HEK293 (cell line): ENCODE measurements around the gene MTHFD1.

Source experiments
- CTCF ChIA-PET: fragments of 350-600 bp; formaldehyde crosslinking; extraction: SDS; loops from one replicate; lab custom pipeline; 2021; ENCODE audit warnings: antibody characterized with exemption; lab: Yijun Ruan, JAX
- POLR2A ChIA-PET: fragments of 300-600 bp; formaldehyde crosslinking; extraction: SDS; loops from one replicate; lab custom pipeline; 2020; ENCODE audit warnings: antibody characterized with exemption, inconsistent platforms; lab: Yijun Ruan, JAX
- H3K27ac ChIP-seq: fragments of 200-500 bp; sonication (Bioruptor generic); 2 replicates; pipeline ENCODE4 v1.5.1; 2014; ENCODE audit warnings: low read depth, low read length, control low read depth, inconsistent platforms; ENCODE audit errors: extremely low read depth
- H3K36me3 ChIP-seq, 2 experiments: fragments of 200-500 bp in 1 of 2; sonication (Bioruptor generic) in 1 of 2; 1 replicate in 1 of 2; 2 replicates in 1 of 2; pipeline ENCODE4 v1.5.1; 2014 to 2017; ENCODE audit warnings: inconsistent platforms in 2 of 2, low read length in 2 of 2; ENCODE audit not compliant: control insufficient read depth in 2 of 2, insufficient read depth in 1 of 2
- H3K4me1 ChIP-seq: fragments of 200-500 bp; sonication (Bioruptor generic); 2 replicates; pipeline ENCODE4 v1.5.1; 2014; ENCODE audit warnings: mild to moderate bottlenecking, low read length, inconsistent platforms; ENCODE audit not compliant: control insufficient read depth, insufficient read depth
- H3K4me3 ChIP-seq: 2 replicates; pipeline ENCODE4 v1.5.1; 2011; ENCODE audit warnings: low read depth, mild to moderate bottlenecking, control low read depth, low read length, moderate library complexity
- H3K9me3 ChIP-seq: fragments of 200-500 bp; sonication (Bioruptor generic); 2 replicates; pipeline ENCODE4 v1.5.1; 2014; ENCODE audit warnings: low read depth, low read length, inconsistent platforms; ENCODE audit not compliant: control insufficient read depth, insufficient read depth
- CTCF ChIP-seq: fragments of 450-650 bp; formaldehyde crosslinking; IDR thresholded peaks from 2 replicates; pipeline ENCODE4 v1.5.1; 2016; ENCODE audit warnings: missing biosample characterization, missing genetic modification characterization
- PRDM1 ChIP-seq: fragments of 450-650 bp; formaldehyde crosslinking; IDR thresholded peaks from 2 replicates; pipeline ENCODE4; 2016; ENCODE audit warnings: missing biosample characterization, missing genetic modification characterization
- TRIM28 ChIP-seq: IDR thresholded peaks from 2 replicates; pipeline ENCODE4 v1.6.1; 2011; ENCODE audit warnings: low read length, control low read depth, borderline replicate concordance
- ZBTB44 ChIP-seq: fragments of 450-650 bp; IDR thresholded peaks from 2 replicates; pipeline ENCODE4 v1.5.1; 2018; ENCODE audit warnings: missing biosample characterization, mild to moderate bottlenecking, missing genetic modification characterization
- ZNF335 ChIP-seq: fragments of 450-650 bp; formaldehyde crosslinking; conservative IDR thresholded peaks from 2 replicates; pipeline ENCODE4 v1.5.1; 2016; ENCODE audit warnings: missing biosample characterization, missing genetic modification characterization
- ZNF473 ChIP-seq: fragments of 450-650 bp; formaldehyde crosslinking; IDR thresholded peaks from 2 replicates; pipeline ENCODE4 v1.5.1; 2017; ENCODE audit warnings: missing biosample characterization, missing genetic modification characterization
- ZNF510 ChIP-seq: fragments of 450-650 bp; formaldehyde crosslinking; IDR thresholded peaks from 2 replicates; pipeline ENCODE4 v1.5.1; 2018; ENCODE audit warnings: mild to moderate bottlenecking, missing genetic modification characterization, missing biosample characterization; ENCODE audit not compliant: insufficient replicate concordance
- ZNF600 ChIP-seq: fragments of 450-650 bp; formaldehyde crosslinking; IDR thresholded peaks from 2 replicates; pipeline ENCODE4 v1.5.1; 2016; ENCODE audit warnings: missing biosample characterization, missing genetic modification characterization
- ZNF621 ChIP-seq: fragments of 450-650 bp; formaldehyde crosslinking; IDR thresholded peaks from 2 replicates; pipeline ENCODE4 v1.5.1; 2017; ENCODE audit warnings: missing biosample characterization, missing genetic modification characterization
- ZNF629 ChIP-seq: fragments of 450-650 bp; formaldehyde crosslinking; IDR thresholded peaks from 2 replicates; pipeline ENCODE4 v1.5.1; 2017; ENCODE audit warnings: missing biosample characterization, missing genetic modification characterization
- TF ChIP-seq, protein P1 (sequence below): fragments of 450-650 bp; formaldehyde crosslinking; IDR thresholded peaks from 2 replicates; pipeline ENCODE4; 2016; ENCODE audit warnings: missing biosample characterization, missing genetic modification characterization
- TF ChIP-seq, protein P2 (sequence below): fragments of 450-650 bp; formaldehyde crosslinking; IDR thresholded peaks from 2 replicates; pipeline ENCODE4 v1.5.1; 2016; ENCODE audit warnings: missing biosample characterization, missing genetic modification characterization
- TF ChIP-seq, protein P3 (sequence below): fragments of 450-650 bp; formaldehyde crosslinking; IDR thresholded peaks from 2 replicates; pipeline ENCODE4 v1.5.1; 2016; ENCODE audit warnings: missing biosample characterization, missing genetic modification characterization, borderline replicate concordance
- TF ChIP-seq, protein P4 (sequence below): fragments of 450-650 bp; formaldehyde crosslinking; IDR thresholded peaks from 2 replicates; pipeline ENCODE4 v1.5.1; 2016; ENCODE audit warnings: missing biosample characterization, missing genetic modification characterization

MTHFD1 gene

DNA sequence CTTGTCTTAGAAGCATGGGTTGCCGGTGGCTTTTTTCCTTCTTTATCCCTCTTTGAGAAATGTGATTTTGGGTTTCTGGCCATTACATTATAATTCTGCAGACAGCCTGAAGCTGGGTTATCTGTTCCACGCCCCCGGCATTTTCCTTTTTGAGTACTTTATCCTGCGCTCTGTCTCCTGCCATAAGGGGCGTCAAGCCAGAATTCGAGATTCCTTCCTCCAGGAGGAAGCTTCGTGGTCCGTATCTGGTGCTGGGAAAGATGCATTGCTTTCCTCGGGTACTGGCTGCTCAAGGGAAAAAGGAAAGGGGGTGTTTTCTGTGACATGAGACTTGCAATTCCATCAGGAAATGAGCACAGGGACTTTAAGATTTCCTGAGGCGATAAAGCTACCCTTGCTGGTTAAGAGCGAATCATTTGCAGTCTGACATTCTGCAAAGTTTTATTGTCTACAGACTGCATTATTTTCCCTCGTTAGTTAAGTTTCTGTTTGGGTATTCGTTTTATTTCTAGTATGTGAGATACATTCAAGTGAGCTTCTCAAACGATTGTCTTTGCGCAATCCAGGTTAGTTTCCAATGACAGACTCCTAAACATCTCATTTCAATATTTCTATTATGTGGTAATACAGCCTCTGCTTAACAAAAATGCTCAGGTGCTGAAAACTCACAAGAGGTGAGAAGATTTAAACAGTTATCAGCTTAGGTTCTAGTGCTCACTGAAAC lies 77.8 kb downstream of the MTHFD1 start:
- peak overlapping the region; percentile 3; the same call in 1 of the 2 replicates for H3K27ac ChIP-seq
- H3K4me3 ChIP-seq: peak overlapping the region; percentile 56
- TF ChIP-seq ZNF335 (tag by site-specific recombination) (peak; percentile 51), ZBTB44 (0 out of 2 replicates have a peak, but pooled peaks have one; percentile 23), ZNF473 (tag by site-specific recombination) (no peak), CTCF (0 out of 2 replicates have a peak, but pooled peaks have one; percentile 21), PRDM1 (tag by site-specific recombination) (peak; percentile 52), ZNF600 (tag by site-specific recombination) (no peak; the same call in 1 of the 2 replicates), ZNF510 (tag by site-specific recombination) (no peak), TRIM28 (0 out of 2 replicates have a peak, but pooled peaks have one; percentile 46), ZNF629 (tag by site-specific recombination) (0 out of 2 replicates have a peak, but pooled peaks have one; percentile 48), ZNF621 (tag by site-specific recombination) (no peak)
- TF ChIP-seq, protein P1, sequence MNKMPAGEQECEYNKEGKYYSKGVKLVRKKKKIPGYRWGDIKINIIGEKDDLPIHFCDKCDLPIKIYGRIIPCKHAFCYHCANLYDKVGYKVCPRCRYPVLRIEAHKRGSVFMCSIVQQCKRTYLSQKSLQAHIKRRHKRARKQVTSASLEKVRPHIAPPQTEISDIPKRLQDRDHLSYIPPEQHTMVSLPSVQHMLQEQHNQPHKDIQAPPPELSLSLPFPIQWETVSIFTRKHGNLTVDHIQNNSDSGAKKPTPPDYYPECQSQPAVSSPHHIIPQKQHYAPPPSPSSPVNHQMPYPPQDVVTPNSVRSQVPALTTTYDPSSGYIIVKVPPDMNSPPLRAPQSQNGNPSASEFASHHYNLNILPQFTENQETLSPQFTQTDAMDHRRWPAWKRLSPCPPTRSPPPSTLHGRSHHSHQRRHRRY (tag by site-specific recombination): no peak
- TF ChIP-seq, protein P2, sequence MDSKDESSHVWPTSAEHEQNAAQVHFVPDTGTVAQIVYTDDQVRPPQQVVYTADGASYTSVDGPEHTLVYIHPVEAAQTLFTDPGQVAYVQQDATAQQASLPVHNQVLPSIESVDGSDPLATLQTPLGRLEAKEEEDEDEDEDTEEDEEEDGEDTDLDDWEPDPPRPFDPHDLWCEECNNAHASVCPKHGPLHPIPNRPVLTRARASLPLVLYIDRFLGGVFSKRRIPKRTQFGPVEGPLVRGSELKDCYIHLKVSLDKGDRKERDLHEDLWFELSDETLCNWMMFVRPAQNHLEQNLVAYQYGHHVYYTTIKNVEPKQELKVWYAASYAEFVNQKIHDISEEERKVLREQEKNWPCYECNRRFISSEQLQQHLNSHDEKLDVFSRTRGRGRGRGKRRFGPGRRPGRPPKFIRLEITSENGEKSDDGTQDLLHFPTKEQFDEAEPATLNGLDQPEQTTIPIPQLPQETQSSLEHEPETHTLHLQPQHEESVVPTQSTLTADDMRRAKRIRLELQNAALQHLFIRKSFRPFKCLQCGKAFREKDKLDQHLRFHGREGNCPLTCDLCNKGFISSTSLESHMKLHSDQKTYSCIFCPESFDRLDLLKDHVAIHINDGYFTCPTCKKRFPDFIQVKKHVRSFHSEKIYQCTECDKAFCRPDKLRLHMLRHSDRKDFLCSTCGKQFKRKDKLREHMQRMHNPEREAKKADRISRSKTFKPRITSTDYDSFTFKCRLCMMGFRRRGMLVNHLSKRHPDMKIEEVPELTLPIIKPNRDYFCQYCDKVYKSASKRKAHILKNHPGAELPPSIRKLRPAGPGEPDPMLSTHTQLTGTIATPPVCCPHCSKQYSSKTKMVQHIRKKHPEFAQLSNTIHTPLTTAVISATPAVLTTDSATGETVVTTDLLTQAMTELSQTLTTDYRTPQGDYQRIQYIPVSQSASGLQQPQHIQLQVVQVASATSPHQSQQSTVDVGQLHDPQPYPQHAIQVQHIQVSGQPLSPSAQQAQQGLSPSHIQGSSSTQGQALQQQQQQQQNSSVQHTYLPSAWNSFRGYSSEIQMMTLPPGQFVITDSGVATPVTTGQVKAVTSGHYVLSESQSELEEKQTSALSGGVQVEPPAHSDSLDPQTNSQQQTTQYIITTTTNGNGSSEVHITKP (tag by site-specific recombination): peak; percentile 36
- TF ChIP-seq, protein P3, sequence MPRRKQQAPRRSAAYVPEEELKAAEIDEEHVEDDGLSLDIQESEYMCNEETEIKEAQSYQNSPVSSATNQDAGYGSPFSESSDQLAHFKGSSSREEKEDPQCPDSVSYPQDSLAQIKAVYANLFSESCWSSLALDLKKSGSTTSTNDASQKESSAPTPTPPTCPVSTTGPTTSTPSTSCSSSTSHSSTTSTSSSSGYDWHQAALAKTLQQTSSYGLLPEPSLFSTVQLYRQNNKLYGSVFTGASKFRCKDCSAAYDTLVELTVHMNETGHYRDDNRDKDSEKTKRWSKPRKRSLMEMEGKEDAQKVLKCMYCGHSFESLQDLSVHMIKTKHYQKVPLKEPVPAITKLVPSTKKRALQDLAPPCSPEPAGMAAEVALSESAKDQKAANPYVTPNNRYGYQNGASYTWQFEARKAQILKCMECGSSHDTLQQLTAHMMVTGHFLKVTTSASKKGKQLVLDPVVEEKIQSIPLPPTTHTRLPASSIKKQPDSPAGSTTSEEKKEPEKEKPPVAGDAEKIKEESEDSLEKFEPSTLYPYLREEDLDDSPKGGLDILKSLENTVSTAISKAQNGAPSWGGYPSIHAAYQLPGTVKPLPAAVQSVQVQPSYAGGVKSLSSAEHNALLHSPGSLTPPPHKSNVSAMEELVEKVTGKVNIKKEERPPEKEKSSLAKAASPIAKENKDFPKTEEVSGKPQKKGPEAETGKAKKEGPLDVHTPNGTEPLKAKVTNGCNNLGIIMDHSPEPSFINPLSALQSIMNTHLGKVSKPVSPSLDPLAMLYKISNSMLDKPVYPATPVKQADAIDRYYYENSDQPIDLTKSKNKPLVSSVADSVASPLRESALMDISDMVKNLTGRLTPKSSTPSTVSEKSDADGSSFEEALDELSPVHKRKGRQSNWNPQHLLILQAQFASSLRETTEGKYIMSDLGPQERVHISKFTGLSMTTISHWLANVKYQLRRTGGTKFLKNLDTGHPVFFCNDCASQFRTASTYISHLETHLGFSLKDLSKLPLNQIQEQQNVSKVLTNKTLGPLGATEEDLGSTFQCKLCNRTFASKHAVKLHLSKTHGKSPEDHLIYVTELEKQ: no peak
- TF ChIP-seq, protein P4, sequence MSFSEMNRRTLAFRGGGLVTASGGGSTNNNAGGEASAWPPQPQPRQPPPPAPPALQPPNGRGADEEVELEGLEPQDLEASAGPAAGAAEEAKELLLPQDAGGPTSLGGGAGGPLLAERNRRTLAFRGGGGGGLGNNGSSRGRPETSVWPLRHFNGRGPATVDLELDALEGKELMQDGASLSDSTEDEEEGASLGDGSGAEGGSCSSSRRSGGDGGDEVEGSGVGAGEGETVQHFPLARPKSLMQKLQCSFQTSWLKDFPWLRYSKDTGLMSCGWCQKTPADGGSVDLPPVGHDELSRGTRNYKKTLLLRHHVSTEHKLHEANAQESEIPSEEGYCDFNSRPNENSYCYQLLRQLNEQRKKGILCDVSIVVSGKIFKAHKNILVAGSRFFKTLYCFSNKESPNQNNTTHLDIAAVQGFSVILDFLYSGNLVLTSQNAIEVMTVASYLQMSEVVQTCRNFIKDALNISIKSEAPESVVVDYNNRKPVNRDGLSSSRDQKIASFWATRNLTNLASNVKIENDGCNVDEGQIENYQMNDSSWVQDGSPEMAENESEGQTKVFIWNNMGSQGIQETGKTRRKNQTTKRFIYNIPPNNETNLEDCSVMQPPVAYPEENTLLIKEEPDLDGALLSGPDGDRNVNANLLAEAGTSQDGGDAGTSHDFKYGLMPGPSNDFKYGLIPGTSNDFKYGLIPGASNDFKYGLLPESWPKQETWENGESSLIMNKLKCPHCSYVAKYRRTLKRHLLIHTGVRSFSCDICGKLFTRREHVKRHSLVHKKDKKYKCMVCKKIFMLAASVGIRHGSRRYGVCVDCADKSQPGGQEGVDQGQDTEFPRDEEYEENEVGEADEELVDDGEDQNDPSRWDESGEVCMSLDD (tag by site-specific recombination): no peak
- CTCF ChIA-PET: interaction anchor here (0.8 to 2.9 kb wide), 6 partner anchors 13 to 171 kb away, joined by 3 to 14 read pairs (median 8); no protein-coding TSS in a partner anchor
- POLR2A ChIA-PET: interaction anchor here (0.7 to 1.7 kb wide), 3 partner anchors 38 to 122 kb away, joined by 3 to 5 read pairs (median 4); partner anchors contain the start of genes HSPA2 and ZBTB1
- peaks cover 10% of the 10 kb centered on the region; the same call in 1 of the 2 replicates for H3K4me1 ChIP-seq
- H3K9me3 ChIP-seq: no peaks in the 10 kb centered on the region
- peaks cover 4 to 24% of the 10 kb centered on the region in 2 experiments; a peak in 2 of 3 replicates for H3K36me3 ChIP-seq
